GM10266 (cell line): Measurements from ENCODE around the gene ZRANB1.

Experiments
- DNase-seq: peaks from one replicate; pipeline ENCODE4 v3.0.0; 2012; ENCODE audit errors: extremely low spot score
- CTCF ChIP-seq: IDR thresholded peaks from 2 replicates; pipeline ENCODE4 v1.5.1; 2012; ENCODE audit warnings: mild to moderate bottlenecking, low read depth; ENCODE audit not compliant: control insufficient read depth, insufficient read depth; ENCODE audit errors: missing control alignments

Gene ZRANB1

GRCh38 chr10:124942317-124943169 lies 620 bp downstream of the ZRANB1 start:
- DNase-seq: no peak
- no peak for TF ChIP-seq CTCF

- DNase-seq: no peak
- no peak for TF ChIP-seq CTCF
These were observed 1.6 kb downstream of the ZRANB1 start for GRCh38 chr10:124943301-124944092.

GRCh38 chr10:124944982-124945381 lies 3.1 kb downstream of the ZRANB1 start:
- no peak for TF ChIP-seq CTCF
- DNase-seq: no peak

- TF ChIP-seq CTCF: no peak
- no peak for DNase-seq
These were observed 5.0 kb downstream of the ZRANB1 start for GRCh38 chr10:124946945-124947344.

GRCh38 chr10:124949543-124949942 lies 7.6 kb downstream of the ZRANB1 start:
- no peak for TF ChIP-seq CTCF
- DNase-seq: no peak

GRCh38 chr10:124952123-124952522 lies 10.2 kb downstream of the ZRANB1 start:
- no peak for TF ChIP-seq CTCF
- no peak for DNase-seq

- no peak for DNase-seq
These were observed 11.5 kb downstream of the ZRANB1 start for GRCh38 chr10:124953421-124953820.

More at GRCh38 chr10:124953421-124953820, 11.5 kb downstream of the ZRANB1 start:
- TF ChIP-seq CTCF: no peak
